SU-DHL-6 (cell line): Measurements from ENCODE around the gene DNASE1L2.

ENCODE experiments used
- H2AFZ ChIP-seq: fragments of 200-600 bp; sonication (generic); 2 replicates; pipeline ENCODE4 v1.6.1; 2014; ENCODE audit warnings: low read depth, mild to moderate bottlenecking, moderate library complexity, mixed read lengths, antibody characterized with exemption, low read length; ENCODE audit not compliant: severe bottlenecking
- H3F3A ChIP-seq: fragments of 200-600 bp; shearing (Covaris generic); 2 replicates; pipeline ENCODE4 v1.6.0; 2016; ENCODE audit warnings: antibody characterized with exemption, mild to moderate bottlenecking; ENCODE audit not compliant: insufficient read depth
- H3K27ac ChIP-seq: fragments of 200-600 bp; sonication (generic); 2 replicates; pipeline ENCODE4 v1.5.1; 2016; ENCODE audit warnings: low read depth, mild to moderate bottlenecking, low read length, moderate library complexity, mixed read lengths
- H3K27me3 ChIP-seq: fragments of 200-600 bp; sonication (generic), shearing (Covaris generic); 2 replicates; pipeline ENCODE4 v1.6.0; 2014; ENCODE audit warnings: mild to moderate bottlenecking, low read length
- H3K36me3 ChIP-seq: fragments of 200-600 bp; sonication (generic); 2 replicates; pipeline ENCODE4 v1.6.1; 2014; ENCODE audit warnings: mild to moderate bottlenecking, low read length, mixed read lengths
- H3K4me2 ChIP-seq: fragments of 300-600, 200-600 bp; shearing (Covaris generic), sonication (generic); 2 replicates; pipeline ENCODE4 v1.6.0; 2014; ENCODE audit warnings: low read length, low read depth, mild to moderate bottlenecking; ENCODE audit not compliant: poor library complexity, severe bottlenecking
- H3K4me3 ChIP-seq: fragments of 200-600 bp; sonication (generic); 2 replicates; pipeline ENCODE4 v1.5.1; 2014; ENCODE audit warnings: antibody characterized with exemption, low read length, mild to moderate bottlenecking, mixed read lengths; ENCODE audit not compliant: insufficient read depth, poor library complexity, severe bottlenecking
- H3K79me2 ChIP-seq: fragments of 200-600 bp; sonication (generic); 2 replicates; pipeline ENCODE4 v1.6.1; 2014; ENCODE audit warnings: mild to moderate bottlenecking, low read length, moderate library complexity; ENCODE audit not compliant: insufficient read depth
- H3K9ac ChIP-seq: fragments of 200-600 bp; sonication (generic); 2 replicates; pipeline ENCODE4 v1.7.0; 2014; ENCODE audit warnings: mild to moderate bottlenecking, low read length
- H3K9me2 ChIP-seq: fragments of 200-600 bp; sonication (generic); replicated peaks from 2 replicates; pipeline ENCODE4 v1.6.1; 2014; ENCODE audit warnings: low read length; ENCODE audit not compliant: insufficient read depth
- H3K9me3 ChIP-seq: fragments of 200-600 bp; sonication (generic); 2 replicates; pipeline ENCODE4 v1.6.1; 2014; ENCODE audit warnings: low read length, mixed read lengths; ENCODE audit not compliant: insufficient read depth
- H4K20me1 ChIP-seq: fragments of 200-600 bp; sonication (generic); 2 replicates; pipeline ENCODE4 v1.6.1; 2014; ENCODE audit warnings: low read depth, mild to moderate bottlenecking, antibody characterized with exemption, low read length, moderate library complexity, mixed read lengths
- EZH2phosphoT487 ChIP-seq: fragments of 200-600 bp; sonication (generic), shearing (Covaris generic); conservative IDR thresholded peaks from 2 replicates; pipeline ENCODE4 v1.6.1; 2018; ENCODE audit warnings: mild to moderate bottlenecking, antibody characterized with exemption, low read length, moderate library complexity, mixed read lengths
- TF ChIP-seq, protein P1 (sequence below): fragments of 200-600 bp; sonication (generic); IDR thresholded peaks from one replicate; pipeline ENCODE4 v1.5.1; 2017; ENCODE audit warnings: antibody characterized with exemption, mild to moderate bottlenecking, low read length, moderate library complexity; ENCODE audit not compliant: insufficient read depth, poor library complexity, severe bottlenecking

Gene DNASE1L2

DNA sequence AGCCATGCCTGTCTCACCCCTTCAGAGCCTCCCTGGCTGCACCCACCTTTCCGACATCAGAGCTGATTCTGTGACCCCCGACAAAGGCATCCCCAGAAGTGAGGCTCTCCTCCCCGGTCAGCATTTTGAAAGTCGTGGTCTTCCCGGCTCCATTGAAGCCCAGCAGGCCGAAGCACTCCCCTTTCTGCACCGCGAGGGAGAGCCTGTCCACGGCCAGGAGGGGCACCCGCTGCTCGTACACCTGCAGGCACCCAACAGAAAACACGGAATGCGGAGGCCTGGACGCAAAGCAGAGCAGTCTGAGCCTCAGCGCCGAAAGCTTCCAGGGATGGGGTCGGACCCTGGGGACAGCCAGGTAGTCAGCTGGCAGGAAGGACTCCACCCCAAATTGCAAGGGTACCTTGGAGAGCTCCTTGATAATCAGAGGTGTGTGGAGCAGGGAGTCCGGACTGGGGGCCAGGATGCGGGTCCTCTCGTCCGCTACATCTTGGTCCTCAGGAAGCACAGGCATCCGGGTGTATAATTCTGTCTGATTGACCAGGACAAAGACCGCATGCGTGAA lies 44.8 kb downstream of the DNASE1L2 start:
- TF ChIP-seq, protein P1, sequence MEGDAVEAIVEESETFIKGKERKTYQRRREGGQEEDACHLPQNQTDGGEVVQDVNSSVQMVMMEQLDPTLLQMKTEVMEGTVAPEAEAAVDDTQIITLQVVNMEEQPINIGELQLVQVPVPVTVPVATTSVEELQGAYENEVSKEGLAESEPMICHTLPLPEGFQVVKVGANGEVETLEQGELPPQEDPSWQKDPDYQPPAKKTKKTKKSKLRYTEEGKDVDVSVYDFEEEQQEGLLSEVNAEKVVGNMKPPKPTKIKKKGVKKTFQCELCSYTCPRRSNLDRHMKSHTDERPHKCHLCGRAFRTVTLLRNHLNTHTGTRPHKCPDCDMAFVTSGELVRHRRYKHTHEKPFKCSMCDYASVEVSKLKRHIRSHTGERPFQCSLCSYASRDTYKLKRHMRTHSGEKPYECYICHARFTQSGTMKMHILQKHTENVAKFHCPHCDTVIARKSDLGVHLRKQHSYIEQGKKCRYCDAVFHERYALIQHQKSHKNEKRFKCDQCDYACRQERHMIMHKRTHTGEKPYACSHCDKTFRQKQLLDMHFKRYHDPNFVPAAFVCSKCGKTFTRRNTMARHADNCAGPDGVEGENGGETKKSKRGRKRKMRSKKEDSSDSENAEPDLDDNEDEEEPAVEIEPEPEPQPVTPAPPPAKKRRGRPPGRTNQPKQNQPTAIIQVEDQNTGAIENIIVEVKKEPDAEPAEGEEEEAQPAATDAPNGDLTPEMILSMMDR: no peak
- TF ChIP-seq EZH2phosphoT487: no peak
- Histone ChIP-seq H3K9me2 (no peaks in the 10 kb centered on the region), H4K20me1 (no peaks in the 10 kb centered on the region), H2AFZ (no peak overlapping the region), H3K9me3 (no peaks in the 10 kb centered on the region), H3K27me3 (no peaks in the 10 kb centered on the region), H3K9ac (no peak overlapping the region), H3K36me3 (no peaks in the 10 kb centered on the region), H3K4me3 (no peak overlapping the region), H3K27ac (no peak overlapping the region), H3K4me2 (no peak overlapping the region), H3K79me2 (no peaks in the 10 kb centered on the region), H3F3A (no peaks in the 10 kb centered on the region)

DNA sequence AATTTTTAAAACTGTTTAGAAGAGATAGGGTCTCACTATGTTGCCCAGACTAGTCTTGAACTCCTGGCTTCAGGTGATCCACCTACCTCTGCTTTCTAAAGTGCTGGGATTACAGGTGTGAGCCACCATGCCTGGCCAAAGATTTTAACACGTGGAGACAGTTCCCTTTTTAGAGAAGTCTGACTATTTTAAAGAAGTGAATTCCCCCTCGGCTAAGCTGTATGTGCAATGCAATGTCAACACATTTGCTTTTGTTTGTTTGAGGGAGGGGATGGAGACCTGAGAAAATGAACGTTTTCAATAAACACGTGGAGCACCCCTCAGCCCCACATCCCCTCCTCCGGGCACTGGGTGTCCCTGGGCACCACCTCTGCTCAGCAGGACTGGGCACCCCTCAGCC lies 46.0 kb downstream of the DNASE1L2 start:
- no peaks in the 10 kb centered on the region for H3K9me2 ChIP-seq
- no peak overlapping the region for H3K4me3 ChIP-seq
- no peaks in the 10 kb centered on the region for H3K9me3 ChIP-seq
- no peak overlapping the region for H3K9ac ChIP-seq
- no peaks in the 10 kb centered on the region for H4K20me1 ChIP-seq
- no peaks in the 10 kb centered on the region for H3F3A ChIP-seq
- H3K4me2 ChIP-seq: no peak overlapping the region
- no peaks in the 10 kb centered on the region for H3K79me2 ChIP-seq
- H3K36me3 ChIP-seq: no peaks in the 10 kb centered on the region
- TF ChIP-seq, protein P1: no peak
- no peak for TF ChIP-seq EZH2phosphoT487
- H3K27me3 ChIP-seq: no peaks in the 10 kb centered on the region
- H3K27ac ChIP-seq: no peak overlapping the region
- no peak overlapping the region for H2AFZ ChIP-seq

- Histone ChIP-seq H4K20me1 (no peaks in the 10 kb centered on the region), H3K27ac (no peak overlapping the region), H3K9me2 (no peaks in the 10 kb centered on the region), H3K79me2 (no peaks in the 10 kb centered on the region), H3K27me3 (no peaks in the 10 kb centered on the region), H3K36me3 (no peaks in the 10 kb centered on the region), H3K9ac (no peak overlapping the region), H3F3A (no peaks in the 10 kb centered on the region), H3K4me3 (no peak overlapping the region), H3K4me2 (no peak overlapping the region), H2AFZ (no peak overlapping the region), H3K9me3 (no peaks in the 10 kb centered on the region)
- no peak for TF ChIP-seq EZH2phosphoT487
- TF ChIP-seq, protein P1: no peak
Measured at GRCh38 chr16:2282866-2283555, 46.8 kb downstream of the DNASE1L2 start.
